GM12878 (cell line): ENCODE measurements around the gene LYRM4. TPM values are rescaled to one million over a fixed set of nuclear protein-coding genes. Genes with fewer than 3 reads are reported as not detected.

Experiments
- ATAC-seq: fragments of 200-7000 bp; cut with Tn5 transposase; 3 replicates; pipeline ENCODE4 v1.9.1; 2020; ENCODE audit warnings: mild to moderate bottlenecking, moderate library complexity
- BruUV-seq: library from RNA; stranded (reverse); fragments of 400-500 nt; replicated peaks from 2 replicates; lab custom pipeline; 2021; lab: Mats Ljungman, UMichigan
- CTCF ChIA-PET: fragments of 300-600 bp; sonication (Branson Sonifier 250); formaldehyde crosslinking; extraction: SDS; loops from one replicate; lab custom pipeline; 2021; ENCODE audit warnings: inconsistent platforms; lab: Yijun Ruan, JAX
- POLR2A ChIA-PET: fragments of 350-600 bp; formaldehyde crosslinking; extraction: SDS; loops from one replicate; lab custom pipeline; 2021; ENCODE audit warnings: inconsistent platforms; lab: Charles Lee
- RAD21 ChIA-PET: fragments of 300-600 bp; sonication (Branson Sonifier 250); formaldehyde crosslinking; loops from one replicate; lab custom pipeline; 2023; ENCODE audit warnings: antibody characterized with exemption; ENCODE audit not compliant: unreplicated experiment; lab: Charles Lee
- SMC1A ChIA-PET: fragments of 300-600 bp; sonication (Branson Sonifier 250); formaldehyde crosslinking; loops from one replicate; lab custom pipeline; 2023; ENCODE audit not compliant: unreplicated experiment, uncharacterized antibody; lab: Charles Lee
- DNase-seq: peaks from one replicate; pipeline ENCODE4 v3.0.0-alpha.2; 2011; ENCODE audit warnings: low read depth, low spot score
- FAIRE-seq: peaks from 3 replicates; lab custom pipeline; 2011; peaks lifted over from hg19 to GRCh38; lab: Jason Lieb, UNC
- H2AFZ ChIP-seq: 2 replicates; pipeline ENCODE4 v1.6.0; 2011; ENCODE audit warnings: low read depth, low read length, control low read depth; ENCODE audit not compliant: control insufficient read depth
- H3K27ac ChIP-seq: 2 replicates; pipeline ENCODE4 v1.5.1; 2011; ENCODE audit warnings: control low read depth; ENCODE audit not compliant: control insufficient read depth, insufficient read depth
- H3K27me3 ChIP-seq, 2 experiments: replicated peaks in 1 of 2; 2 replicates each; pipeline versions ENCODE4 v1.6.0 to v1.6.1; 2011; ENCODE audit warnings: low read length in 1 of 2; ENCODE audit not compliant: control insufficient read depth in 2 of 2, insufficient read depth in 2 of 2
- H3K36me3 ChIP-seq, 2 experiments: 2 replicates each; pipeline ENCODE4 v1.5.1; 2011; ENCODE audit warnings: low read length in 1 of 2; ENCODE audit not compliant: control insufficient read depth in 2 of 2, insufficient read depth in 2 of 2
- H3K4me1 ChIP-seq: 2 replicates; pipeline ENCODE4 v1.6.1; 2011; ENCODE audit warnings: mild to moderate bottlenecking, low read length, moderate library complexity, mixed read lengths; ENCODE audit not compliant: control insufficient read depth, insufficient read depth
- H3K4me2 ChIP-seq: 2 replicates; pipeline ENCODE4 v1.6.0; 2011; ENCODE audit warnings: control low read depth; ENCODE audit not compliant: control insufficient read depth, insufficient read depth
- H3K4me3 ChIP-seq: fragments of 200-600 bp; sonication (generic); 2 replicates; pipeline ENCODE4 v1.5.1; 2016
- H3K79me2 ChIP-seq: 2 replicates; pipeline ENCODE4 v1.6.0; 2011; ENCODE audit warnings: low read length; ENCODE audit not compliant: control insufficient read depth, insufficient read depth
- H3K9ac ChIP-seq: 2 replicates; pipeline ENCODE4 v1.8.0; 2011; ENCODE audit warnings: low read length, control low read depth, mixed read lengths; ENCODE audit not compliant: control insufficient read depth, insufficient read depth
- H3K9me3 ChIP-seq: replicated peaks from 3 replicates; pipeline ENCODE4 v1.5.1; 2011; ENCODE audit warnings: mild to moderate bottlenecking, low read length; ENCODE audit not compliant: control insufficient read depth, insufficient read depth
- H4K20me1 ChIP-seq: 2 replicates; pipeline ENCODE4 v1.6.0; 2011; ENCODE audit not compliant: control insufficient read depth, insufficient read depth
- FOXK2 ChIP-seq: fragments of 450-650 bp; IDR thresholded peaks from 2 replicates; pipeline ENCODE4 v1.6.1; 2017; ENCODE audit warnings: mild to moderate bottlenecking, moderate library complexity
- JUNB ChIP-seq: IDR thresholded peaks from 2 replicates; pipeline ENCODE4 v1.6.1; 2016; ENCODE audit warnings: antibody characterized with exemption, mild to moderate bottlenecking
- MLLT1 ChIP-seq: fragments of 450-650 bp; IDR thresholded peaks from 2 replicates; pipeline ENCODE4 v1.6.1; 2016; ENCODE audit warnings: mild to moderate bottlenecking
- NRF1 ChIP-seq: conservative IDR thresholded peaks from 2 replicates; pipeline ENCODE4 v1.6.1; 2011; ENCODE audit warnings: mild to moderate bottlenecking, low read depth, low read length, improper control_type of control experiment
- PAX5 ChIP-seq: IDR thresholded peaks from 2 replicates; pipeline ENCODE4 v1.6.1; 2011; ENCODE audit warnings: low read depth, low read length, borderline replicate concordance
- SMAD5 ChIP-seq: IDR thresholded peaks from 2 replicates; pipeline ENCODE4 v1.6.1; 2016; ENCODE audit warnings: antibody characterized with exemption, low read depth
- WRNIP1 ChIP-seq: IDR thresholded peaks from 2 replicates; pipeline ENCODE4 v1.6.1; 2011; ENCODE audit warnings: low read depth, low read length, improper control_type of control experiment, borderline replicate concordance
- ZBTB33 ChIP-seq: fragments of 450-650 bp; IDR thresholded peaks from 2 replicates; pipeline ENCODE4 v1.6.1; 2017; ENCODE audit warnings: mild to moderate bottlenecking
- ZBTB40 ChIP-seq: fragments of 450-650 bp; IDR thresholded peaks from 2 replicates; pipeline ENCODE4 v1.6.1; 2016; ENCODE audit warnings: mild to moderate bottlenecking, moderate library complexity, borderline replicate concordance
- ZNF24 ChIP-seq: fragments of 450-650 bp; IDR thresholded peaks from 2 replicates; pipeline ENCODE4 v1.6.1; 2017; ENCODE audit warnings: antibody characterized with exemption, mild to moderate bottlenecking
- WGBS: methylation state at CpG from one replicate; pipeline ENCODE4 v1.1.6; 2016; ENCODE audit warnings: low lambda C conversion rate; ENCODE audit not compliant: insufficient replicate concordance, insufficient coverage; ENCODE audit errors: missing lambda C conversion rate; 5-methylcytosine and 5-hydroxymethylcytosine counted together
- in situ Hi-C: fragments of 300-500 bp; cut with MboI; formaldehyde crosslinking; loops from 9 replicates; pipeline ENCODE4 v1.14.3; 2018; ENCODE audit warnings: mixed read lengths
- intact Hi-C: fragments of 100-400 bp; cut with micrococcal nuclease; formaldehyde crosslinking; loops from one replicate; pipeline ENCODE4 v1.14.2; 2022; ENCODE audit not compliant: unreplicated experiment
- polyA plus RNA-seq, 11 experiments: library from polyadenylated mRNA; depleted of rRNA in 4 of 11; unstranded in 6 of 11; stranded (reverse) in 5 of 11; fragments of >200 nt; fragmentation: Nextera tagmentation in 4 of 11; fragmentation: Illumina TruSeq in 1 of 11; extraction: Ambion mirVana in 4 of 11; extraction: Trizol in 1 of 11; gene quantifications; 1 replicate in 1 of 11; 2 replicates in 10 of 11; pipeline versions ENCODE4 v1.2.1 to v1.2.3, GENCODE V29; 2011 to 2016; ENCODE audit warnings: inconsistent platforms in 2 of 11, missing spikeins in 2 of 11, low read depth in 1 of 11
- total RNA-seq, 4 experiments: library from RNA; depleted of rRNA in 3 of 4; stranded (reverse); fragments of >200 nt in 3 of 4; fragmentation: Illumina TruSeq in 1 of 4; extraction: Trizol in 1 of 4; gene quantifications; 2 replicates each; pipeline versions ENCODE4 v1.2.1 to v1.2.3, GENCODE V29; 2013 to 2021
- TF ChIP-seq, protein P1 (sequence below): fragments of 450-650 bp; conservative IDR thresholded peaks from 2 replicates; pipeline ENCODE4 v1.6.1; 2017; ENCODE audit warnings: mild to moderate bottlenecking, moderate library complexity
- TF ChIP-seq, protein P2 (sequence below): IDR thresholded peaks from 2 replicates; pipeline ENCODE4 v1.6.1; 2012; ENCODE audit warnings: low read depth, low read length, improper control_type of control experiment

LYRM4 gene
- total and polyA plus RNA-seq, 10 of the 15 experiments (the other 5 are each of a cell fraction or from before 2014, with no cell fraction given) = 32.7 to 66.8 (median 44.0) TPM

DNA sequence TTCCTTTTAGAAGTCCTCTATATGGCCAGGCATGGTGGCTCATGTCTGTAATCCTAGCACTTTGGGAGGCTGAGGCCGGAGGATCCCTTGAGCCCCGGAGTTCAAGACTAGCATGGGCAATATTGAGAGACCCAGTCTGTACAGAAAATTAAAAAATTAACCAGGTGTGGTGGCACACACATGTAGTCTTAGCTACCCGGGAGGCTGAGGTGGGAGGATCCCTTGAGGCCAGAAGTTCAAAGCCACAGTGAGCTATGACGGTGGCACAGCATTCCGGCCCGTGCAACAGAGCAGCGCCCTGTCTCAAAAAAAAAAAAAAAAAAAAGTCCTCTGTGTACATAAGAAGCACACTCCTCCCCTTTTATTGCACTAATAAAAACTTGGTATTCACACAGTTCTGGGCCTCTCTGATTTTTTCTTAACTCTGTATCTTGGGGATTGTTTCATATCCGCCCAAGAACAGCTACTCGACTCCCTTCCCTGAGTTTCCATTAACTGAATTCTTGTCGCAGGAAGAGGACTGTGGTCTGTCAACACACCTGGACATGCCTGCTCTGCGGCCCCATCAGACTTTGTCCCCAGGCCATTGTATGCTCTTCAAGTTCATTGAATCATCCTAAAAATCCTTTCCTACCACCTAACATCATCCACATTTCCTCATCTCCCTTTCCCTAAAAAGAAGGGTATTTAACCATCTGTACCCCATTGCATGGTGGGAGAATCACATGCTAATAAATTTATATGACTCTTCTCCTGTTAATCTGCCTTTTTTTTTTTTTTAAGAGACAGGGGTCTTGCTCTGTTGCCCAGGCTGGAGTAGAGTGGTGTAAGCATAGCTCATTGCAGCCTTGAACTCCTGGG is 201.5 kb downstream of the LYRM4 start:
- CTCF ChIA-PET = no interaction called here
- Histone ChIP-seq H3K79me2 (no peaks in the 10 kb centered on the region), H3K36me3 (no peaks in the 10 kb centered on the region), H3K9ac (no peak overlapping the region), H4K20me1 (no peaks in the 10 kb centered on the region), H3K4me2 (no peak overlapping the region), H3K4me1 (no peaks in the 10 kb centered on the region), H3K27ac (no peak overlapping the region), H2AFZ (no peak overlapping the region), H3K4me3 (no peak overlapping the region), H3K9me3 (no peaks in the 10 kb centered on the region; the same call in 1 of the 3 replicates), H3K27me3 (no peaks in the 10 kb centered on the region; a peak in 1 of 4 replicates)
- in situ Hi-C loops = no loop called here
- BruUV-seq = no TSS peak
- intact Hi-C loops = loop anchor here (5.0 kb wide), 1 partner anchor 73 kb away; no protein-coding TSS in a partner anchor
- no peak for ATAC-seq
- 82% methylated on average over 11 of the region's 11 CpGs for WGBS
- DNase-seq = no peak
- SMC1A ChIA-PET = no interaction called here
- RAD21 ChIA-PET = no interaction called here
- POLR2A ChIA-PET = interaction anchor here (0.7 kb wide), 1 partner anchor 44 kb away, joined by 7 read pairs; no protein-coding TSS in a partner anchor
- no peak for FAIRE-seq
- TF ChIP-seq ZNF24 (no peak), WRNIP1 (no peak), MLLT1 (no peak), ZBTB40 (no peak), ZBTB33 (no peak), PAX5 (no peak), FOXK2 (no peak), NRF1 (no peak), SMAD5 (no peak), JUNB (no peak)
- TF ChIP-seq, protein P1, sequence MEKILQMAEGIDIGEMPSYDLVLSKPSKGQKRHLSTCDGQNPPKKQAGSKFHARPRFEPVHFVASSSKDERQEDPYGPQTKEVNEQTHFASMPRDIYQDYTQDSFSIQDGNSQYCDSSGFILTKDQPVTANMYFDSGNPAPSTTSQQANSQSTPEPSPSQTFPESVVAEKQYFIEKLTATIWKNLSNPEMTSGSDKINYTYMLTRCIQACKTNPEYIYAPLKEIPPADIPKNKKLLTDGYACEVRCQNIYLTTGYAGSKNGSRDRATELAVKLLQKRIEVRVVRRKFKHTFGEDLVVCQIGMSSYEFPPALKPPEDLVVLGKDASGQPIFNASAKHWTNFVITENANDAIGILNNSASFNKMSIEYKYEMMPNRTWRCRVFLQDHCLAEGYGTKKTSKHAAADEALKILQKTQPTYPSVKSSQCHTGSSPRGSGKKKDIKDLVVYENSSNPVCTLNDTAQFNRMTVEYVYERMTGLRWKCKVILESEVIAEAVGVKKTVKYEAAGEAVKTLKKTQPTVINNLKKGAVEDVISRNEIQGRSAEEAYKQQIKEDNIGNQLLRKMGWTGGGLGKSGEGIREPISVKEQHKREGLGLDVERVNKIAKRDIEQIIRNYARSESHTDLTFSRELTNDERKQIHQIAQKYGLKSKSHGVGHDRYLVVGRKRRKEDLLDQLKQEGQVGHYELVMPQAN = no peak
- TF ChIP-seq, protein P2, sequence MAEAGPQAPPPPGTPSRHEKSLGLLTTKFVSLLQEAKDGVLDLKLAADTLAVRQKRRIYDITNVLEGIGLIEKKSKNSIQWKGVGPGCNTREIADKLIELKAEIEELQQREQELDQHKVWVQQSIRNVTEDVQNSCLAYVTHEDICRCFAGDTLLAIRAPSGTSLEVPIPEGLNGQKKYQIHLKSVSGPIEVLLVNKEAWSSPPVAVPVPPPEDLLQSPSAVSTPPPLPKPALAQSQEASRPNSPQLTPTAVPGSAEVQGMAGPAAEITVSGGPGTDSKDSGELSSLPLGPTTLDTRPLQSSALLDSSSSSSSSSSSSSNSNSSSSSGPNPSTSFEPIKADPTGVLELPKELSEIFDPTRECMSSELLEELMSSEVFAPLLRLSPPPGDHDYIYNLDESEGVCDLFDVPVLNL = no peak
